ENCODE measurements around the gene SGMS1. TPM values are rescaled to one million over a fixed set of nuclear protein-coding genes. Genes with fewer than 3 reads are reported as not detected.

The SGMS1 gene
- total and polyA plus RNA-seq, 2 donors (not counting 3 experiments of a cell fraction or from before 2014, with no cell fraction given): 9.7 to 23.7 TPM

DNA sequence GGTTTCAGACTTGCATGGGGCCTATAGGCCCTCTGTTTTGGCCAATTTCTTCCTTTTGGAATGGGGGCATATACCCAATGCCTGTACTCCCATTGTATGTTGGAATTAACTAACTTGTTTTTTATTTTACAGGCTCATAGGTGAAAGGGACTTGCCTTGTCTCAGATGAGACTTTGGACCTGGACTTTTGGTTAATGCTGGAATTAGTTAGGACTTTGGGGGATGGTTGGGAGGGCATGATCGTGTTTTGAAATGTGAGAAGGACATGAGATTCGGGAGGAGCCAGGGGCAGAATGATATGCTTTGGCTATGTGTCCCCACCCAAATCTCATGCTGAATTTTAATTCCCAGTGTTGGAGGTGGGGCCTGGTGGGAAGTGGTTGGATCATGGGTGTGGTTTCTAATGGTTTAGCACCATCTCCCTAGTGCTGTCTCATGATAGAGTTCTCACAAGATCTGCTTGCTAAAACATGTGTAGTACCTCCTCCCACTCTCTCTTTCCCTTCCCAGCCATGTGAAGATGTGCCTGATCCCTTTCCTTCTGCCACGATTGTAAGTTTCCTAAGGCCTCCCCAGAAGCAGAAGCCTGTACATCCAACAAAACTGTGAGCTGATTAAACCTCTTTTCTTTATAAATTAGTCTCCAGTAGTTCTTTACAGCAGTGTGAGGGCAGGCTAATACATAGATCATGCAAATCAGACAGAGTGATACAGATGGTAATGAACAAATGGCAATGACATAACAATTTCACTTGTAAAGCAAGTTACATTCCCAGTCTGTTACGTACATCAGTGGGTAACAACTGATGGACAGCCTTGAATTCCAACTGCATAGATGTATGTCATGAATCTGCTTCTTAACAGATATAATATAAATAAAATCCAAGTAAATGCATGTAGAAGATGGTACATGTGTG, 146.2 kb downstream of the SGMS1 start:
- no peaks in the 10 kb centered on the region for H3K79me2 ChIP-seq (ENCODE audit: control insufficient read depth, insufficient read depth, low read length)
- no peak overlapping the region for H2AFZ ChIP-seq (ENCODE audit: low read depth, low read length)
- no peak overlapping the region for H3K4me3 ChIP-seq (replicated peaks in 1 of 3; ENCODE audit: insufficient read depth in 1 of 3, low read depth in 1 of 3, low read length in 3 of 3)
- H3K4me1 ChIP-seq (ENCODE audit: control insufficient read depth, extremely low read depth, insufficient read depth, low read length): no peaks in the 10 kb centered on the region
- BruUV-seq (replicated peaks): no TSS peak
- no peak overlapping the region for H3K27ac ChIP-seq (ENCODE audit: insufficient read depth, low read depth, low read length)
- TF ChIP-seq, protein P1, sequence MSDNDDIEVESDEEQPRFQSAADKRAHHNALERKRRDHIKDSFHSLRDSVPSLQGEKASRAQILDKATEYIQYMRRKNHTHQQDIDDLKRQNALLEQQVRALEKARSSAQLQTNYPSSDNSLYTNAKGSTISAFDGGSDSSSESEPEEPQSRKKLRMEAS (IDR thresholded peaks at IDR 0.05; ENCODE audit: insufficient read depth, insufficient read length): no peak
- TF ChIP-seq JUN (IDR thresholded peaks at IDR 0.05; ENCODE audit: borderline replicate concordance, insufficient read depth, insufficient read length, low read depth): no peak
- intact Hi-C loops (cut with micrococcal nuclease) (no loop called here), dilution Hi-C loops (cut with MboI; ENCODE audit: extremely low pct_ligation_motif_present, low sequenced_read_pairs) (no loop called here)
- H3K9ac ChIP-seq (replicated peaks; ENCODE audit: extremely low read depth, insufficient read depth, low read length): no peak overlapping the region
- no peak for FAIRE-seq
- H3K9me3 ChIP-seq (replicated peaks; ENCODE audit: control insufficient read depth, insufficient read depth, low read length): no peaks in the 10 kb centered on the region
- ChIA-PET CTCF (no interaction called here), POLR2A (no interaction called here)
- H3K9me1 ChIP-seq (replicated peaks; ENCODE audit: control insufficient read depth, extremely low read depth, insufficient read depth, low read length): no peaks in the 10 kb centered on the region
- no peak overlapping the region for H3K4me2 ChIP-seq (ENCODE audit: insufficient read depth, low read length)
- H3K36me3 ChIP-seq (ENCODE audit: control insufficient read depth in 2 of 2, extremely low read depth in 1 of 2, insufficient read depth in 2 of 2, low read length in 2 of 2): no peaks in the 10 kb centered on the region
- H3K27me3 ChIP-seq (ENCODE audit: control insufficient read depth in 2 of 2, insufficient read depth in 2 of 2, low read length in 2 of 2): no peaks in the 10 kb centered on the region
- H4K20me1 ChIP-seq (replicated peaks; ENCODE audit: control insufficient read depth, extremely low read depth, insufficient read depth, low read length): no peaks in the 10 kb centered on the region
- no peak for DNase-seq (ENCODE audit: low read depth, low spot score)

DNA sequence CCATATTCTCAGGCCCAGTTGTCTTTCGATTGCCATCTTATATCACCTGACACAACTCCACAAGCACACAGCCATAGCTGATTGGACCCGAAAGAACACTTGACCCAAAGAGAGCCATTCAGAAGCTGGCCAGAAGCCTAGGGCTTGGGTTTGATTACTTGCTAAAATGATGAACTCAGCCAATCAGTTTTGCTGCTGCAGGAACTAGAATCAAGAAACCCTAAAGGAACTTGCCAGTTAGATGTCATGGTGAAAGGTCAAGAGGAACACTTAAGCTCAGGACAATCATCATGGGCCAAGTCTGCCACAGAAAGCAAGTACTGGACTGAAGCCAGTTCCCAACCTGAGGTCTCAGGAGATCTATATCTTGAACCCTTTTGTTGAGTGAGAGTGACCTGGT, 150.0 kb downstream of the SGMS1 start:
- no TSS peak for BruUV-seq (replicated peaks)
- no peak for TF ChIP-seq GATA2 (IDR thresholded peaks at IDR 0.05; ENCODE audit: insufficient read depth, insufficient read length, low read depth, low read length)
- TF ChIP-seq, protein P1 (IDR thresholded peaks at IDR 0.05; ENCODE audit: insufficient read depth, insufficient read length): no peak
- TF ChIP-seq MYC (IDR thresholded peaks at IDR 0.05; ENCODE audit: low read depth, low read length): no peak
- TF ChIP-seq, protein P2, sequence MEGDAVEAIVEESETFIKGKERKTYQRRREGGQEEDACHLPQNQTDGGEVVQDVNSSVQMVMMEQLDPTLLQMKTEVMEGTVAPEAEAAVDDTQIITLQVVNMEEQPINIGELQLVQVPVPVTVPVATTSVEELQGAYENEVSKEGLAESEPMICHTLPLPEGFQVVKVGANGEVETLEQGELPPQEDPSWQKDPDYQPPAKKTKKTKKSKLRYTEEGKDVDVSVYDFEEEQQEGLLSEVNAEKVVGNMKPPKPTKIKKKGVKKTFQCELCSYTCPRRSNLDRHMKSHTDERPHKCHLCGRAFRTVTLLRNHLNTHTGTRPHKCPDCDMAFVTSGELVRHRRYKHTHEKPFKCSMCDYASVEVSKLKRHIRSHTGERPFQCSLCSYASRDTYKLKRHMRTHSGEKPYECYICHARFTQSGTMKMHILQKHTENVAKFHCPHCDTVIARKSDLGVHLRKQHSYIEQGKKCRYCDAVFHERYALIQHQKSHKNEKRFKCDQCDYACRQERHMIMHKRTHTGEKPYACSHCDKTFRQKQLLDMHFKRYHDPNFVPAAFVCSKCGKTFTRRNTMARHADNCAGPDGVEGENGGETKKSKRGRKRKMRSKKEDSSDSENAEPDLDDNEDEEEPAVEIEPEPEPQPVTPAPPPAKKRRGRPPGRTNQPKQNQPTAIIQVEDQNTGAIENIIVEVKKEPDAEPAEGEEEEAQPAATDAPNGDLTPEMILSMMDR (IDR thresholded peaks at IDR 0.05; ENCODE audit: extremely low read depth in 1 of 2, insufficient read depth in 1 of 2, low read depth in 1 of 2, low read length in 2 of 2): no peak
- no peak for TF ChIP-seq POLR2AphosphoS5 (IDR thresholded peaks at IDR 0.05; ENCODE audit: insufficient read depth, low read depth, low read length)
- no peak for TF ChIP-seq JUN (IDR thresholded peaks at IDR 0.05; ENCODE audit: borderline replicate concordance, insufficient read depth, insufficient read length, low read depth)
- TF ChIP-seq EZH2 (IDR thresholded peaks at IDR 0.05; ENCODE audit: borderline replicate concordance, low read depth, low read length, severe bottlenecking): no peak
- TF ChIP-seq FOS (IDR thresholded peaks at IDR 0.05; ENCODE audit: borderline replicate concordance, insufficient read depth, low read length): no peak
- TF ChIP-seq POLR2A (IDR thresholded peaks at IDR 0.05; ENCODE audit: low read depth, low read length): no peak
- peak; percentile 59 for FAIRE-seq
- intact Hi-C loops (cut with micrococcal nuclease) (no loop called here), dilution Hi-C loops (cut with MboI; ENCODE audit: extremely low pct_ligation_motif_present, low sequenced_read_pairs) (no loop called here)
- H3K36me3 ChIP-seq (ENCODE audit: control insufficient read depth in 2 of 2, extremely low read depth in 1 of 2, insufficient read depth in 2 of 2, low read length in 2 of 2): no peaks in the 10 kb centered on the region
- no peak overlapping the region for H3K4me2 ChIP-seq (ENCODE audit: insufficient read depth, low read length)
- H3K9ac ChIP-seq (replicated peaks; ENCODE audit: extremely low read depth, insufficient read depth, low read length): no peak overlapping the region
- H3K27me3 ChIP-seq (ENCODE audit: control insufficient read depth in 2 of 2, insufficient read depth in 2 of 2, low read length in 2 of 2): no peaks in the 10 kb centered on the region
- H3K79me2 ChIP-seq (ENCODE audit: control insufficient read depth, insufficient read depth, low read length): no peaks in the 10 kb centered on the region
- H2AFZ ChIP-seq (ENCODE audit: low read depth, low read length): no peak overlapping the region
- no peaks in the 10 kb centered on the region for H3K4me1 ChIP-seq (ENCODE audit: control insufficient read depth, extremely low read depth, insufficient read depth, low read length)
- no peak overlapping the region for H3K27ac ChIP-seq (ENCODE audit: insufficient read depth, low read depth, low read length)
- no peak for DNase-seq (ENCODE audit: low read depth, low spot score)
- POLR2A ChIA-PET: no interaction called here
- CTCF ChIA-PET: interaction anchor here (1.0 kb wide), 1 partner anchor 48 kb away, joined by 3 read pairs; no protein-coding TSS in a partner anchor
- H3K4me3 ChIP-seq (replicated peaks in 1 of 3; ENCODE audit: insufficient read depth in 1 of 3, low read depth in 1 of 3, low read length in 3 of 3): no peak overlapping the region
- H4K20me1 ChIP-seq (replicated peaks; ENCODE audit: control insufficient read depth, extremely low read depth, insufficient read depth, low read length): no peaks in the 10 kb centered on the region
- H3K9me1 ChIP-seq (replicated peaks; ENCODE audit: control insufficient read depth, extremely low read depth, insufficient read depth, low read length): no peaks in the 10 kb centered on the region
- H3K9me3 ChIP-seq (replicated peaks; ENCODE audit: control insufficient read depth, insufficient read depth, low read length): no peaks in the 10 kb centered on the region

Measured in endothelial cell of umbilical vein (primary cell).